HG02840 (cell line): ENCODE results near the gene KMT2E.
"Not testable (repeated sequence)": the region's sequence is repeated elsewhere in the genome, so short reads cannot be mapped to it uniquely, and the experiment has no call there.

Source experiments
- ATAC-seq: cut with Tn5 transposase; IDR thresholded peaks from one replicate; pipeline ENCODE4 v1.9.1; 2021; ENCODE audit warnings: mild to moderate bottlenecking, moderate library complexity, moderate number of reproducible peaks; ENCODE audit not compliant: unreplicated experiment, low FRiP score

KMT2E gene, protein sequence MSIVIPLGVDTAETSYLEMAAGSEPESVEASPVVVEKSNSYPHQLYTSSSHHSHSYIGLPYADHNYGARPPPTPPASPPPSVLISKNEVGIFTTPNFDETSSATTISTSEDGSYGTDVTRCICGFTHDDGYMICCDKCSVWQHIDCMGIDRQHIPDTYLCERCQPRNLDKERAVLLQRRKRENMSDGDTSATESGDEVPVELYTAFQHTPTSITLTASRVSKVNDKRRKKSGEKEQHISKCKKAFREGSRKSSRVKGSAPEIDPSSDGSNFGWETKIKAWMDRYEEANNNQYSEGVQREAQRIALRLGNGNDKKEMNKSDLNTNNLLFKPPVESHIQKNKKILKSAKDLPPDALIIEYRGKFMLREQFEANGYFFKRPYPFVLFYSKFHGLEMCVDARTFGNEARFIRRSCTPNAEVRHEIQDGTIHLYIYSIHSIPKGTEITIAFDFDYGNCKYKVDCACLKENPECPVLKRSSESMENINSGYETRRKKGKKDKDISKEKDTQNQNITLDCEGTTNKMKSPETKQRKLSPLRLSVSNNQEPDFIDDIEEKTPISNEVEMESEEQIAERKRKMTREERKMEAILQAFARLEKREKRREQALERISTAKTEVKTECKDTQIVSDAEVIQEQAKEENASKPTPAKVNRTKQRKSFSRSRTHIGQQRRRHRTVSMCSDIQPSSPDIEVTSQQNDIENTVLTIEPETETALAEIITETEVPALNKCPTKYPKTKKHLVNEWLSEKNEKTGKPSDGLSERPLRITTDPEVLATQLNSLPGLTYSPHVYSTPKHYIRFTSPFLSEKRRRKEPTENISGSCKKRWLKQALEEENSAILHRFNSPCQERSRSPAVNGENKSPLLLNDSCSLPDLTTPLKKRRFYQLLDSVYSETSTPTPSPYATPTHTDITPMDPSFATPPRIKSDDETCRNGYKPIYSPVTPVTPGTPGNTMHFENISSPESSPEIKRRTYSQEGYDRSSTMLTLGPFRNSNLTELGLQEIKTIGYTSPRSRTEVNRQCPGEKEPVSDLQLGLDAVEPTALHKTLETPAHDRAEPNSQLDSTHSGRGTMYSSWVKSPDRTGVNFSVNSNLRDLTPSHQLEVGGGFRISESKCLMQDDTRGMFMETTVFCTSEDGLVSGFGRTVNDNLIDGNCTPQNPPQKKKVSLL (N-terminal part only)

DNA sequence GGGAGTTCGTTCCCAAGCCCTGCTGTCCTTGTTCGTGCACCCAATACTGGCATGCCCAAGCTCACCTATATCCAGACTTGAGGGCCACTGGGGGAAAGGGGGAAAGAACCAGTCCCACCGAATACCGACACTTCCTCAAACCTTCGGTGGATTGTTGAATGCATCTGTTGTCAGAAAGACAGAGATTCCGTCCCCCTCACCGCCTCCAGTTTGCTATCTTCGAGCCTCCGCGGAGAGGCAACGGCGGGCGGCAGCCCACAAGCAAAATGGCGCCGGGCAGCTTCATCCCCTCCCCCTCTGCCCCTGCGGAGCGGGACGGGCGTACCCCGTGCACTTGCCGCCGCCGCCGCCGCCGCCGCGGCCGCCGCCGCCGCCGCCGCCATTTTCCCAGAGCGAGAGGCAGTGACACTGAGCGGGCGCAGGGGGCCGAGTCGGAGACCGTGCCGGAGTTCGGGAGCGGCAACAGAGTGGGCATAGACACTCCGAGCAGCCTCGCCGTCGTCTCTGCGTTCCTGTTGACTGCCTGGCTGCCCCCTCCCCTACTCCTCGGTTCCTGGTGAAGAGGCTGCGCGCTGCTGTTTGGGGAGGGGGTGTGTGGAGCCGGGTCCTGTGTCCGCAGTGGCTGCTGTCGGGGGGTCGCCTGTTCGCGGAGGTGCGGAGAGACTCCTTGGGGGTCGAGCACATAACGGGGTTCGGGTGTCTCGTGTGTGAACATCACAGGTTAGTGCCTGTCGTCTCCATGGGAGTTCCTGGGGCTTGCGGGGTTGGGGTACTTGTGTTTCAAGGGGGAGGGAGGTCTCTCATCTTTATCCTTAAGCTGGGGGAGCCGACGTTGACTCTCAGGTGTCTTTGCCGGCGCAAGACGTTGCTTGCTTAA, at the start of gene KMT2E:
Gene KMT2E, plus strand, starts transcription at position 390 of the 877 bp plus-strand sequence. CDS start 26,748 bp downstream, outside the sequence.
- peak; percentile 28 for ATAC-seq

DNA sequence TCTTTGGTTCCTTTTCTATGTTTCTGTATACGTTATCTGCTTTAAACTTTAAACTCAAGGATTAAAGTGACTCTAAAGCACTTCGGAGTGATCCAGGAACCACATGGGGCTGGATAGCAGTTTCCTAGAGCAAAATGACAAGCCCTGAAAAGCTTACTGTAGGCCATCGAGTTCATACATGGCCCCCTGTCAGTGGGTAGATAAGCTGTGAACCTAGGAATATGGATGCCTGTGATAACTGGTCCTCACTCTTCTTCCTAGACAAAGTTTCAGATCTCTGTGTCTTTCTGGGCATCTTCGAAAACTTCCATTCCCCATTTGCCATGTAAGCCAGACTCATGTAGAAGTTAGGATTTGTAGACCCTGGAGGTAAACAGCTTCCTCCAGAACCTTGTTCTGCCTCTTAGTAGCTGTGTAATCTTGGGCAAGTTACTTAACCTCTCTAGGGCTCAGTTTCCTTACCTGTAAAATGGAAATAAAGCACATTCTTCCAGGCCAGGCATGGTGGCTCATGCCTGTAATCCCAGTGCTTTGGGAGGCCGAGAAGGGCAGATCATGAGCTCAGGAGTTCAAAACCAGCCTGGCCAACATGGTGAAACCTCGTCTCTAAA, 49.3 kb upstream of the KMT2E start:
- no peak for ATAC-seq

DNA sequence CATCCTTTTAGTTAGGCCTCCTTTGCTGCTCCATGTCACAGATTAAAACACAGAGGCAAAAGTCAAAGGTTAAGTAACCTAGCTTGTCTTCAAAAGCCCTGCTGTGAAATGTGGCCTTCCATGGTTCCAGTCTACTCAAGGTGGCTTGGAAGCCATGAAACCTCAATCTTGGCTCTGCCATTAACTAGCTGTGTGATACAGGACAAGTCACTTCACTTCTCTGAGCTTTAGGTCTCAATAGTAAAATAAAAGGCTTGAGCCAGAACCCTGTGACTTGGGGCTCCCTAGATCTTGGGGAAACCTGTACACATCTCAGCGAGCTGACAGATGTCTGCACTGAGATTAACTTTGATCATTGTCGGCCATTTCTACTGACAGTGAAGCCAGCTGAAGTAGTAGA, 48.0 kb upstream of the KMT2E start:
- ATAC-seq: no peak

DNA sequence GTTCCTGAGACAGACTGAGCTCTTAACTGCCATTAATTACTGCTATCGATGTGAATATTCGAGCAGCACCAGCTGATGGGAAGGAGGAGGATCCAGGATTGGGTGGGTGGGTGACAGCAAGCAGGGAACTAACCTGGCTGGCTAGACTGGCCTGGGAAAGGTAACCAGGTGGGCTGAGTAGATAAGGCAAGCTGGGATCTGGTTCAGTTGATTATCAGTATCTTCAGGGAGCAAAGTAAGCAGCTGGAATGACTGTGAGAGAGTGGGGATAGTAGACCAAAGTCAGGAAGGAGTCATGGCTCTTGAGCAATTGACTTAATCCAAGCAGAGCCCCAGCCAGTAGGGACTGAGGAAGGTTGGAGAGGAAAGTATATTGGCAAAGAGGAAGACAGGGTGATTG, 46.9 kb upstream of the KMT2E start:
- no peak for ATAC-seq

DNA sequence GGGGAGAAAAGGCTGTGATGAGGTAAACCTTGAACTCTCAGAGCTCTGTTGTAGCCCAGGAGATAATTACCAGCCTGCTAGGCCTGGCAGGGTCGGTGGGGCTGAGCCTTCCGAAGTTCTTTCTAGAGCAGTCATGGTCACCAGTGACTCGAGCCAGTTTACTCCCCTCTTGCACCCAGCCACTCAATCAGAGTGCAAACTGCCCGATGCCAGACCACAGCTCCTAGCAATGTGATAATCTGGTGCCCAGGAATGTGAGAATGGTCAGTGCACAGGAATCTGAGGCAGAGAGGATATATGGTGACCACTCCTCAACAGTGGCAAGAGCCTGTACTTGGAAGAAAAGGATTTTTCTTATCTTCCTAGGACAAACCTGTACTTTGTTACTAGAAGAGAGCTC, 46.4 kb upstream of the KMT2E start:
- no peak for ATAC-seq

DNA sequence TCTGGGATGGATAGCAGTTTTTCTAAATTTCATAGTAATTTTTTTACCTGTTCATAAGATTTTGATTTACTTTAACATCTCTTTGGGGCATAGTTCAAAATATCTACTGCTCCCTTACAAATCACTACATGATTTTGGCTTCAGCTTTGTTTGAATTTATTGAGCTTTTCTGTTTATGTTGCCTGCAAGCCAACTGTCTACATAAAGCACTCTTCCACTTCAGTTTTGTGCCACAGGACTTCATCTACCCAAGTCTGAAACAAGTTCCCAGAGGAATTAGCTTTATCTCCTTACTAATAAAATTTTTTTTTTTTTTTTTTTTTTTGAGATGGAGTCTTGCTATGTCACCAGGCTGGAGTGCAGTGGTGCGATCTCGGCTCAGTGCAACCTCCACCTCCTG, 45.4 kb upstream of the KMT2E start:
- no peak for ATAC-seq

DNA sequence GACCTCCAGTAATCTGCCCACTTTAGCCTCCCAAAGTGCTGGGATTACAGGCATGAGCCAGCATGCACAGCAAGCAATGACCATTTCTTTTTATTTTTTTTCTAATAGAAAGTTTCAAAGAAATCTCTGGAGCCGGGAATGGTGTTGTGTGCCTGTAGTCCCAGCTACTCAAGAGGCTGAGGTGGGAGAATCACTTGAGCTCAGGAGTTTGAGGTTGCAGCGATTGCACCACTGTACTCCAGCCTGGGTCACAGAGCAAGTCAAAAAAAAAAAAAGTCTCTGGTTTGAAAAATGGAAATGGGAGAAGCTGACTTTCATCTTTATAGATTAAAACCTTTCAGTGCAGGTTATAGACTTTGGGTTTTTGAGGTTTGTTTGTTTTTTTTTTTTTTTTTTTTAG, 44.8 kb upstream of the KMT2E start:
- no peak for ATAC-seq

DNA sequence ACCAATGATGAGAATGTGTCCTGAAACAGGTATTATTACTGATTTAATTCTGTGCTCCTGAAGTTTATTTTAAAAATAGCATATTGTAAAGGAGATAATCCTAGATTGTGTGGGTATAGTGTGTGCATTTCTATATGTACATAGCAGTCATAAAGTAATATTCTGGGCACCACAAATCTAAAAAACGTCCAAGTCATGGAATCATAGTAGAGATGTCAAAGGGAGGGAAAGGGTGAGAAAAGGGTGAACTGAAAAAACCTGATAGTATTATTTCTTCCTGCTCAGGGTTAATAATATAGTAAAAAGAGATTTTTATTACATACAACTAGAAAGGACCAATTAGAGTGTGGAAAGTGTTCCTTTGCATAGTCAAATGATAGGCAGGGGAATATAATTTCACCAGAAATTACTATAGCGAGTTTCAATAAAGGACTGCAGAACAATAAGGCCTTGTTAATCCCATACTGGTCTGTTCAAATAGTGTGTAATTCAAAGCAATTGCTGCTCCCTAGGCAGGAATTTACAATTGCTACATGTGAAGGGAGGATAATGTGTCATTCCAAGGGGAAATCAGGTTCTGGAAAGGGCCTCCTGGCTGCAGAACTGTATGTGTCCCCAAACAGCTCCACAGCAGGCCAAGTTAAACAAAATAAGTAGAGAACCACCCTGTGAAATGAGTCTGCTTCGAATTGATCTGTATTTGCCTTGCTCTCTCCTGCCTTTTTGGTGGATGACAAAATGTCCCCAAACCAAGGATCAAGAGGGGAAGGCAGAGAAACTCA, 42.5 kb upstream of the KMT2E start:
- ATAC-seq: no peak

DNA sequence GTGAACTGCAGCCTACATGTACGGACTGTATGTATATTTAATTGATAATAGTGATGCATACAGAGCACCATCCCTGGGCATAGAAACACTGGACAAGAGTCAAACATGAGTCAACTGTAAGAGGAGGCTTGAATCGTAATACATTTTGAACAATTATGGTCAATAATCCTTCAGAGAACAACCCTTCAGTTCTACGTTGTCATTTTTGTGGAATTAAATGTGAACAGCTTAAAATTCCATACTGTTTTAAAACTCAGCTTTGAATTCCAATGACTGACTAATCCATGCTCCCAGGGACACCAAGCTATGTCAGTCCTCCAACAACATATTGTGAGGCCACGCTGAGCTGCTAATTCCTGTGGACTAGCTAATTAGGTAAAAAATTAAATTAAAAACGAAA, 41.5 kb upstream of the KMT2E start:
- ATAC-seq: no peak

DNA sequence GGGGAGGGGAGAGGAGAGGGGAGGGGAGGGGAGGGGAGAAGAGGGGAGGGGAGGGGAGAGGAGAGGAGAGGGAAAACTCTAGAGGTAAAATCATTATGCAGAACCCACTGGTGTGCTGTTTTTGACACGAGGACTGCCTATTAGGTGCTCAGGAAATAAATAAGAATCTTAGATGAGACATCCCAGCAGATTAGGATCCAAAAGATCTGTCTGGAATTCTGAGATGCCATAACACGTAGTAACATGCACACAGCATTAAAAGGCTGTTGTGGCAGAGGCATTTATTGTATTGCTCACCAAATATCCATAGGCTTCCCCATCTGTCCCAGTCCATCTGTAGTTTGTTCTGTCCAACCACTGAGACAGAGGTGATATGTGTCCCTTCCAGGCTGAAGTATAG, 40.8 kb upstream of the KMT2E start:
- no peak for ATAC-seq

DNA sequence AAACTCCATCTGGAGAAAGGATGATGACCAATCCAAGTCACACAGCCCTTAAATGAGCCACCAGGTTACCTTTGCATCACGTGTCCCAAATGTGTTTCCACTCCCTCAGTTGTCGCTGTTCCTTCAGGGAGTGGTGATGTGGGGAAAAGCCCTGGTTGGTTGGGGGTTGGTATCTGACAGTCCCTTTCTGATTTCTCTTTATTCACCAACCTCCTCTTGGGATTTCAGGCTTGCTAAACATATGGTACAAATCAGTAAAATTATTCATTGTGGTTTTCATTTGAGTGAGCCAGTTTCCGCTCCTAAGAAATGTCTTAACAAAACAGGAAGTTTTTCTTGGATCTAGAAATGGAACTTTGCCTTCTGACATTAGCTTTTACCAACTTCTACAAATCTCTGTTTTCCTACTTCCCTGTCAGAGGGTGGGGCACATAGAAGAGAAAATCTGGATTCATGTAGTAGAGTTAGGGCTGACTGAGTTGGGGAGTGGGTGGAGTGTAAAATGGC, 40.0 kb upstream of the KMT2E start:
- ATAC-seq: no peak

DNA sequence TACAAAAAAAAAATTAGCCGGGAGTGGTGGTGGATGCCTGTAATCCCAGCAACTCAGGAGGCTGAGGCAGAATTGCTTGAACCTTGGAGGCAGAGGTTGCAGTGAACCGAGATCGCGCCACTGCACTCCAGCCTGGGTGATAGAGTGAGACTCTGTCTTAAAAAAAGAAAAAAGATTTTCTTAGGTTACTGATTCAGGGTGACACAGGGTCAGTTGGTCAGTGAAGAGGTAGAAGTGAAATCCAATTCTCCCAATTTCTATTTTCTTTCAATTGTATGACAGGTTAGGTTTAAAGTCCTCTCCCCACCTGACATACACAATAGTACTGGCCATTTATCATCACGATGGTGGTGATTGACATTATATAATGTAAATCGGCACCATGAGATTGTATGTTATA, 38.5 kb upstream of the KMT2E start:
- not testable (repeated sequence) for ATAC-seq

DNA sequence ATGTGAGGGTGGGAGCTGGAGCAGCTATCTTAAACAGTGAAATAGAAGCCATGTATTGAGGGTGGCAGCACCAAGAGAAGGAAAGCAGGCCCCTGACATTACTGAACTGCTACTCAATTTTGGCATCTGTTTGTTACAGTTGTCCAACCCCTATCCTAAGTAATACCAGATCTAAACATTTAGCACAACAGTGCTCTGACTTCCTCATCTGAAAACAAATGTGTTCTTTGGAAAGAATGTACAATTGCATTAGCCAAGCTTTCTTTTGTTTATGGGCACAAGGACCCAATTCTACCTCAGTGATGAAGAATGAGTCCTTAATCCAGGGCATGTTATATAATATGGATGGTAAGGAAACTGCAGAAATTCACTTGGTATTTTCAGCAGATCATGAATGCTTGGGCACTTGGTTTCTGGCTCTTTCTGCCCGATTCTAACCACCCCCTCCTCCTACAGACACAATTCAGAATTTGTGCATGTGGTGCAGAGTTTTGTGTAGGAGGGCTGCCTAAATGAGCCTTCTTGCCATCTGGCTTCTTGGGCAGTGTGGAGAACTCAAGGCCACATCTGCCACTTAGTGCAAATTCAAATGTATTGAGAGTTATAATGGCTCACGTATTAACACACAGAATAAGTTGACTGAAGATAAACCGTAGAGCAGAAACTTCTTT, 36.9 kb upstream of the KMT2E start:
- no peak for ATAC-seq

DNA sequence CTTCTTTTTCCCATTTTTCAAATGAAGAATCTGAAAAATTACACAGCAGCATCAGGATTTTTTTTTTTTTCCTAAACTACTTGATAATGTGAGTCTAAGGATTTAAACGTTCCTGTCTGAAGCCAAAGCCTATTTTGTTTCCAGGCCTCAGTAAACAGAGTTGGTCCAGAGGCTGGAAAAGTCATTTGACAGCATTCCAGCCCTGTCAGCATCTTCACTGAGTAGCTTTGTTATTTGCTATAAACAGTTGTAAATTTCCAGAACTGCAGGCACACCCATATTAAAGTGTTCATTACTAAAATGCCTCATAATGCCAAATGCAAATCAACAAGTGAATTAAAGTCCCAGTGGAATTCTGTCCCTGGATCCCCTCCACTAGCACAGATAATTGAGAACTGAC, 35.5 kb upstream of the KMT2E start:
- ATAC-seq: no peak

DNA sequence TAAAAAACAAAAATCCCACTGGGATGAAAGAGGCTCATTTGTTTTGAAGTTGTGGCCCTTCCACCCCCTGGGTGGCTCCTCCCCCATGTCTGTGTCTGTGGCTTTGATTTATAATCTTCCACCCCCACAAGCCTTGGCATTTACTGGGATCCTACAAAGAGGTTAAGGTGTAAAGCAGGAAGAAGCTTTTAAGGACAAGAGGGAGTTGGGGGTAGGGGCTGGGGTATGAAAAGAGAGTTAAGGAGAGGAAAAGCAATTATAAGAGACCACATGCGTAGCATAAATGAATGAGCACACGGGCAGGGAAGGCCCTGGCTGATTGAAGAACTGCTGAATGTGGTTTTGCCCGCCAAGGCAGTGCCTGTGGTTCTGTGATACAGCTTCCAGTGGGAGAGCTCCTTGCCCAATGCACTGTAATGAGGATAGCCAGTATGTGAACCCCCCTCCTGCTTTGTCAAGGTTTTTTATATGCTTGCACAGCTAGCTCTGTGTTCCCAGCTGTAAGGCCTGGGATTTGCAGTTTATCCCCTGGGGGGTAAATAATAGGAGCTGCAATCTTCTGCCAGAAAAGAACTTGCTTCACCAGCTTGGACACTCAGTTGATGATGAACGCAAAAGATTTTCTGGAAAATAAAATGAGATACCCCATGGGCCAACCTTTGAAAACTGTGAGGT, 34.7 kb upstream of the KMT2E start:
- no peak for ATAC-seq

DNA sequence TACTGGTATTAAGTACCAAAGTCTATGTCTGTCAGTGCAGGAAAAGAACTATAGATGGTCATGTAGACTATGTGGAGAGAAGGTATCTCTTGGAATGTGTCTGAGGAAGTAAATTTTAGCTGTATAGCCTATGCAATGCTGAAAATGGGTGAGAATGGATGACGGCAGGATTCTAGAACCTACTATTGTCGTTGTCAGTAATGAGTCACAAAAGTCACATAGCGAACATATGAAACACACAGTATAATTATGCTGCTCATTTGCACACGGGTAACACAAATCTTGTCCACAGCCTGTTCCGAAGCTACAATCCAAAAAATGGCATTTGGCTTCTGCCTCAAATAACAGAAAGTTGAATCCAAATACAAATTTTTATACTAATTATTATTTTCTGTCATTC, 33.6 kb upstream of the KMT2E start:
- no peak for ATAC-seq

DNA sequence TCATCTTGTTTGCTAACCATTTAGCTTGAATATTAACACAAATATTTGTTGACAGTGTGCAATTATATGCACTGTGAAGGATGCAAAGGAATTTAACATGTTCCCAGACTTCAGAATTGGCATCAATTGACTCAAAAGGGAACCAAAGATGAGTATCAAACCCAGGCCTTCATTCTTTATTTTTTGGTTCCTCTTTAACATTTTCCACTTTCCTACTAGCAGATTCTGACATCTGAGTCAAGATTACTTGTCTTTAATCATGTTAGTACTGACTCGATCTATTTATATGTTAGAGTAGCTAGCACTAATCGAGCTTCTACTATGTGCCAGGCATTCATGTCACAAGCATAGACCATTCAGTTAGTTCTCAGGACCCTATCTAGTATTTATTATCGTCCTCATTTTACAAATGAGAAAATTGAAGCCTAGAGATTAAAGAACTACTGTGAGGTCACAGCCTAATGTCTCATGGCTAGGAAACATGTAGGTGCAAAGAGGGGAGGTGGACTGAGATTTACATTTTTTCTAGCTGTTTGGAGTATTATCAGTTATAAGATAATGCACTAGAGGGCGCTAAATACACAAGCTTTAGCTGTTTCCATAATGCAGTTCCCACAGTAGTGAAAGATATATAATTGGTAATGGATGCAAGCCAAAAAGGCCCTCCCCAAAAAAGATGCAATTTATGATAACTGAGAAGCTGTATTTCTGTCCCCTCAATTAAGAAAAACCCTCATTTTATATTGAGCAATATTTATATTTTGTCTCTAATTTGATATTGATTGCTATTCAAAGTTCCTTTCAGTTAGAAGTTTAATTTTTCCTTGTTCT, 32.9 kb upstream of the KMT2E start:
- ATAC-seq: no peak
